HepG2 (cell line): ENCODE data around the gene TSC22D4.
"Not testable (repeated sequence)": the region's sequence is repeated elsewhere in the genome, so short reads cannot be mapped to it uniquely, and the experiment has no call there.

ENCODE experiments used
- HMG20A ChIP-seq: IDR thresholded peaks from 2 replicates; pipeline ENCODE4 v1.6.1; 2016; ENCODE audit warnings: borderline replicate concordance
- POLR2AphosphoS5 ChIP-seq: IDR thresholded peaks from 2 replicates; pipeline ENCODE4 v1.6.1; 2012; ENCODE audit warnings: low read depth, low read length
- RAD21 ChIP-seq: fragments of 450-650 bp; formaldehyde crosslinking; IDR thresholded peaks from 2 replicates; pipeline ENCODE4 v1.5.0; 2020; ENCODE audit warnings: mild to moderate bottlenecking

DNA sequence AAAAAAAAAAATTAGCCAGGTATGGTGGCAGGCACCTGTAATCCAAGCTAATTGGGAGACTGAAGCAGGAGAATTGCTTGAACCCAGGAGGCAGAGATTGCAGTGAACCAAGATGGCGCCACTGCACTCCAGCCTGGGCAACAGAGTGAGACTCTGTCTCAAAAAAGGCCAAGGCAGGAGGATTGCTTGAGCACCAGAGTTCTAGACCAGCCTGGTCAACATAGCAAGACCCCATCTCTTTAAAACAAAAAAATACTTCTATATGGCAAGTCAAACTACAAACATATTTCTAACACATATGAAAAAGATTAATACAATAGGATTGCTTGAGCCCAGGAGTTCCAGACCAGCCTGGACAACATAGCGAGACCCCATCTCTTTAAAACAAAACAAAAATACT is 21.7 kb upstream of the TSC22D4 start:
- not testable (repeated sequence) for TF ChIP-seq POLR2AphosphoS5; RAD21; HMG20A (CRISPR knock-in tag)
